NCI-H1436 treated with DMSO at 0.1 percent for 48 hours (cell line): ENCODE results near the gene STAT6.

Source experiments
- DNase-seq: peaks from one replicate; lab custom pipeline; 2025; lab: John Stamatoyannopoulos, UW

Gene STAT6

DNA sequence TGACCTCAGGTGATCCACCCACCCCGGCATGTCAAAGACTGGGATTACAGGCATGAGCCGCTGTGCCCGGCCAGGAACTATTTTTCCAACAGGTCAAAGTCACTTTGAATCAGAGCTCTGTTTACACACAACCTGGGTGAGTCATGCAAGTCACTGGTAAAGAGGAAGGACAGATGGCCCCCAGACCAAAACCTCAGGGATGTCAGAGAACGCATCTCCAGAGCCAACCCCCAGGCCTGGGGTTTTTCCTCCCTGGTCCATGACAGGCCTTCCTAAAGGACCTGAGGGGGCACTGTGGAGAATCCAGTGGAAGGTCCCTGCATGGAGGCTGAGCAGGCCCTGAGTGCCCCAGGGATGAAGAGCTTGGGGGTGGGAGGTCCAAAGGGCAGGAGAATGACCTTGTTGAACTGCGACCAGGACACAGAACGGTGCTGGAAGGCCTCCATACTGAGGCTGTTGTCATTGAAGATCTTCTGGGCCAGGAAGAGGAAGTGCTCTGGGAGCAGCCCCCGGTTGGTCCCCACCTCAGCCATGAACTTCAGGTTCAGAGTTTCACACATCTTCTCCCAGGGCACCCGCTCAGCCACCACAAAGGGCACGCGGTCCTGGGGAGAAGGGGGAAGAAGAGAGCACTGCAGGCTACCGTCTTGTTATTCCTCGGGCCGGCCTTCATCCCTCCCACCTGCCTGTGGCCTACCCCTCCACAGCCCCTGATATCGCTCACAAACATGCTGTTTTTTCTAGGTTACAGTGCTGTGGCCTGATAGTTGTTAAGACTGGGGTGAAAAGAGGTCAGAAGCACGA, 9.1 kb downstream of the STAT6 start:
- no peak for DNase-seq

DNA sequence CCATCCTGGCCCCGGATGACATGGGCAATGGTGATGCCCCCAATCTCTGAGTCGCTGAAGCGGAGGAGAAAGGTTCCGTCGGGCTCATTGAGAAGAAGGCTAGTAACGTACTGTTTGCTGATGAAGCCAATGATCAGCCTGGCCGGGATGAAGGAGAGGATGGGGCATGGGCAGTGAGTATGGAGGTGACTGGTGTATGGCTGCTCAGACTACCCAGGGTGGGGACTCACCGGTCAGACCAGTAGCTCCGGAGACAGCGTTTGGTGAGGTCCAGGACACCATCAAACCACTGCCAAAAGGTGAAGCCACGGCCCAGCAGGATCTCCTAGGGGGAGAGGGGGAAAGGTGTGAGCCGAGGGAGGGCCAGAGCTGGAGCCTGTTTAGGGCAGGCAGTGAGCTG, 11.4 kb downstream of the STAT6 start:
- no peak for DNase-seq

DNA sequence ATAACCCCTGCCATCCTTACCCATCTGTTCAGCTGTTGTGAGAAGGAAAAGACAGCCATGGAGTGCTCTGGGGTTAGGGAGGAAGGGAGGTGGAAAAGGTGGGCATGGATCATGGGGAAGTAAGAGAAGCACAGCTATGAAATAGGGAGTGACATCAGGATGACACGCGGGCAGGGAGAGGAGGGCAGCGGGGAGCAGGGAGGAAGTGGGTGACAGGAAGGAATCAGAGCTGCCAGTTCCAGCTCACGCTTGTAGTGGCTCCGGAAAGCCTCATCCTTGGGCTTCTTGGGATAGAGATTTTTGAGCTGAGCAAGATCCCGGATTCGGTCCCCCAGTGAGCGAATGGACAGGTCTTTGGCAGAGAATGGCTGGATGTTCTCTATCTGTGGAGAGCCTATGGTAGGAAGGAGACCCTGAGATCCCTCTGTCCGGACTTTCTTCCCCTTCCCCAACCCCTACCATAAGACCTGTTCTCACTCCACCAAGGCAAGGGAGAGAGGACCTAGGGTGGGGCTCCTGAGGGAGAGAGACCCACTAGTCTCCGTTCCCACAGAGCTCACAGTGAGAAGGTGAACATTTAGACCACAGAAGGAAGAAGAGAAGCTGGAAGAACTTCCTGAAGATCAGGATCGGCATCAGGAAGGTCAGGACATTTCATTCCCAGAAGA, 12.0 kb downstream of the STAT6 start:
- DNase-seq: no peak

DNA sequence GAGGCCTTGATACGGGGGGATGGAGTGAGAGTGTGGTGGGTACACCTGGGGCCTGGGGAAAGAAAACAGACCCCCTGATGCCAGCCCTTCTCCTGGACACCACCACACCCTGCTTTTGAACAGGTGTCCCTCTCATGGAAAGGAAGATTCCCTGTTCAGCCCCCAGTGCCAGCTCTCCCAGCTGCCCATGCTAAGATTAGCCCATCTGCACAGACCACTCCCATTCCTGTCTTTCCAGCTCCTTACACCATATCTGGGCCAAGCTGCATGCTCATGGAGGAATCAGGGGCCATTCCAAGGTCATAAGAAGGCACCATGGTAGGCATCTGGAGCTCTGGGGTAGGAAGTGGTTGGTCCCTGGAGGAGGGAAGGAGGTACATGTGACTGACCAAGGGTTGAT, 12.6 kb downstream of the STAT6 start:
- no peak for DNase-seq

DNA sequence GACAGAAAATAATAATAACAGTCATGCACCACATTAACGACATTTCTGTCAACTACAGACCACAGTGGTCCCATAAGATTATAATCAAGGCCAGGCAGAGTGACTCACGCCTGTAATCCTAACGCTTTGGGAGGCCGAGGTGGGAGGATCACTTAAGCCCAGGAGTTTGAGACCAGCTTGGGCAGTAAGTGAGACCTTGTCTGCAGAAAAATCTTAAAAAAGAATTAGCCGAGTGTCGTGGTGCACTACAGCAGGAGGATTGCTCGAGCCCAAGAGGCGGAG, 13.7 kb downstream of the STAT6 start:
- DNase-seq: no peak

DNA sequence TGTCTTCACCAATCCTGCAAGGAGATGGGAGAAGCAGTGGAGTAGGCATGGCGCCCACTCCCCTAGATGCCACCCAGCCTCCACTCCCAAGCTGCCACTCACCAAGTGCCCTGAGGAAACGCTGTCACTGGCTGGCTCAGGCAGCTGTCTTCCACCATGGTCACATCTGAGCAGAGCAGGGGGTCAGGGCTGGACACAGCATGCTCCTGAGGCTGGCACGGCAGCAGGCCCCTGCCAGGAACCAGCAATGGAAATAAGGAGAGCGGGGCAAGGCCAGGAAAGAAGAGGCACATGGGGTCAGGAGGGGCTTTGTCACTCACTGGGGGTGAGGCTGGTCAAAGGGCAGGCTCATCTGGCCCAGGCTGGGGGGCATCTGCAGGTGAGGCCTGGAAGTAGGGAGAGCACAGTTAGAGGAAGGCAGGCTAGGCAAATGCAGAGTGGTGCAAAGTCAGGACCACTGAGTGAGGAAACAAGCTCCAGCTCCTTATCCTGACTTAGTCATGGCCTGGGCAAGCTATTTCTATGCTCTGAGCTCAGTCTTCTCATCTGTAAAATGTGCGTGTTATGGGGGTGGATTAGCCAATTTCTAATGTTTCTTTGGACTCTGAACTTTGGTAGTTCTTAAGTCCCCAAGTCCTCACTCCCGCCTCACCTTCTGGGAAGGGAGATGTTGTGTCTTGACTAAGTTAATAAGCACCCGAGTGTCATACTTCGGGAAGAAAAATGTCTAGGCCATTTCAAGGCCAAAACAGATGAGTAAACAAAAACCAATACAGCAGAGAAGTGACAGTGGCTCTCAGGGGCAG, 14.2 kb downstream of the STAT6 start:
- DNase-seq: no peak

DNA sequence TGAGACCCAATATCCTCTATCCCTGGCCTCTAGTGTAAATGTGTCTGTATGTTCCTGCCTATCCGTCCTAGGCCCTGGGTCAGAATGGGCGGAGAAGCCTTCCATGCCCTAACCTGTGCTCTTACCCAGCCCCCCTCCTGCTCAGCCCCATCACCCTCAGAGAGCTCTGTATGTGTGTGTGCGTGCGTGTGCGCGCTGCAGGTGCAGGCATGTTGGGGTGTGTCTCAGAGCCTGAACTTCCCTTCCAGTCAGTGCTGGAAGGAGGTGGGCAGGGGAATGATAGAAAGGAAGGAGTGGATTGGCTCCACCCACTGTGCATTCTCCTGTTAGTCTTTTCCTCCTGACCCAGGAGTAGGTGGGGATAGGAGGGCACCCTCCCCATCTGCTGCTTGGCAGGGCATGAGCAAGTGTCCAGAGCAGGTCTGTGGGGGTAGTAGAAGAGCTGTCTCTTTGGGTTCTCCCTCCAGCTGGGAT, 15.0 kb downstream of the STAT6 start:
- no peak for DNase-seq

DNA sequence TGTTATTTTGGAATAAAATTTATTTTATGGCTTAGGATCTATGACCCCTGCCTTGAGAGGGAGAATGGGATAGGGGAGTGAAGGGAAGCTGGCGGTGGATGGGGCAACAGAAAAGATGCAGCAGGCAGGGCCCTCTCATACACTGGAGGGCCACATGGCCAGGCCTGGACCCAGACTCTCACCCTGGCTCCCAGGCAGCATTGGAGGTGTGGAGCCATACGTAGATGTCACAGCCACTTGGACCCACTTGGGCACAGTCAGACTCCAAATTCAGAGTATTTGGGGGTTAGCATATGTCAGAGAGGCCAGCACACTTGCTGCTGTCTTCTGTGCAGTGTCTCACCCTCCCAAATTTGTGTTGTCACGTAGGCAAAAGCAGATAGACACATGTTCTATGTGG, 15.7 kb downstream of the STAT6 start:
- no peak for DNase-seq

DNA sequence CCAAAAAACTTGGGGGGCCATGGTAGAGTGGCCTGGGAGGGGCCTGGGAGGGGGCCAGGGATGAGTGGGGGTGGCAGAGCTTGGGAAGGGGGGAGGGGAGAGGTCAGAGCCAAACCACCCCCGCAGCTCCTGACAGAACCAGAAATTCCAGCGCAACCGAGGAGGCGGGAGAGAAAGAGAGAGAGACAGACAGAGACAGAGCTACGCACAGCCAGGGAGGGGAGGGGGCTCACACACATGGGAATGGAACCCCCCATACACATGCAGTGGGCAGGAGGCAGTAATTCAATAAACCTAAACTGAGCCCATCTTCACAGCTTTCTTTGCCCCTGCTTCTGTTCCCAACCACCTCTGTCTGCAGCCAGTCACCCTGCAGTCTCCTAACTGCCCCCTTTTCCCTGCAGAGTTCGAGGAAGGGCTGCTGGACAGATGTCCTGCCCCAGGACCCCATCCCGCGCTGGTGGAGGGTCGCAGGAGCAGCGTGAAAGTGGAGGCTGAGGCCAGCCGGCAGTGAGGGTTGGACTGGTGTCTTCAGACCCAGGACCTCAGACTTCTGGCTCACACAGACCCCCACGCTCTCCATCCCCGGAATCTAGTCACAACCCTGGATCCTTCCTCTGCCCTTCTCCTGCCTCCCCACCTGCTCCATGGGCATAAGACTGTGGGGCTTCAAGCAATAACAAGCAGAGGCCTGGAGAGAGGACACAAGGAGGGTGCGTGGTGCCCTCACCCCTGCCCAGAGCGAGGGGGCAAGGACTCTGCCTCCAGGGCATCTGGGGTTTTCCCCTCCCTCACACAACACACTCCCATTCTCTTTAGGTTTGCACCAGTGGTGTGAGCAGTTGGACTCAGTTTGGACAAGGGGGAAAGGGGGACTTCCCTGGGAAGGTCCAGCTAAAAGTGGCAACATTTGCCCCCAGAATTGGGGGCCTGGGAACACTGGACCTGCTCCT, 16.7 kb downstream of the STAT6 start:
- no peak for DNase-seq

DNA sequence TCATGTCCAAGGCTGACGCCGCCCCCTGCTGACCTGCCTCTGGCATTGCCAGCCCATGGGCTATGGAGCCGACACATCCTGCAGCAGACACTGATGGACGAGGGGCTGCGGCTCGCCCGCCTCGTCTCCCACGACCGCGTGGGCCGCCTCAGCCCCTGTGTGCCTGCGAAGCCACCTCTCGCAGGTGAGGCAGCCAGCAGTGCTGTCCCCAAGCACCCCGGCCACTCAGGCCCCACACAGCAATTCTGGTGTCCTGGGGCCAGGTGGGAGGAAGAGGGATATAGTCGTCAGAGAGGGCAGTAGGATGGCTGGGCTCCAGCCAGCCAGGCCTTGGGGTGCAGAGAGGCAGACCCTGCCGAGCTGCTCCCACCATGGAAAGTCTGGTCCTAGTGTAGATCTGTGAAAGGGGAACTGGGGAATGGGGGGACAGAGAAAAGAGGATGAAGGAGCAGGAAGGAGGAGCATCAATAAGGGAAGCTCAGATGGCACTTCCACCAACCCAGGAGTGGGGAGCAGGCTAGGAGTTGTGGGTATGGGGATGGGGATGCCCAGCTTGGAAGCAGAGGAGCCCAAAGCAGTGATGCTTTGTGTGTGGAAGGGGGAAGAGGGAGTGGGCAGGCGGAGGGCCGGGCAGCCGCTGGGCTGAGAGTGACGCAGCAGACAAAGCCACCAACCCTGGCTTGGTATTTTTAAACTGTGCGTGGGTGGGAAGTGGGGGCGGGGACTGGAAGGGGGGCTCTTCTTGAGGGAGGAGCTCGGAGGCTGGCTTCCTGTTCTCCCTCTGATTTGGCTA, 17.6 kb downstream of the STAT6 start:
- no peak for DNase-seq

DNA sequence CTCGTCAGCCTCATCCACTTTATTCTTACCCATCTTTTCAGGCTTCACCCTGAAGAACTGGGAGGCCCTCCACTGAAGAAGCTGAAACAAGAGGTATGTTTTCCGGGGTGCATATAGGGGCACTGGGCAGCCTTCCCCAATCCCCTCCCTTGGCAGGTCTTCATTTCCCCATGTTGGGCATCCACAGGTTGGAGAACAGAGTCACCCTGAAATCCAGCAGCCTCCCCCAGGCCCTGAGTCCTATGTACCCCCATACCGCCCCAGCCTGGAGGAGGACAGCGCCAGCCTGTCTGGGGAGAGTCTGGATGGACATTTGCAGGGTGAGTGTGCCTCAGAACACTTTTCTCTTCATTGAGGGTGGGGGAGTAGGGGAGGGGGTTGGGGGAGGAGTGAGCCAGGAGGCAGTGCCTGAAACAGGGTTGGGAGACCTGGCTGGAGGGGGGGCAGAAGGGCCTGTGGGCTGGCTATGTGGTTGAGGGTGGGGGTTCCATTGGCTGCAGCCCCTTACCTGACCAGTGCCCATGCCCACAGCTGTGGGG, 18.2 kb downstream of the STAT6 start:
- DNase-seq: no peak

DNA sequence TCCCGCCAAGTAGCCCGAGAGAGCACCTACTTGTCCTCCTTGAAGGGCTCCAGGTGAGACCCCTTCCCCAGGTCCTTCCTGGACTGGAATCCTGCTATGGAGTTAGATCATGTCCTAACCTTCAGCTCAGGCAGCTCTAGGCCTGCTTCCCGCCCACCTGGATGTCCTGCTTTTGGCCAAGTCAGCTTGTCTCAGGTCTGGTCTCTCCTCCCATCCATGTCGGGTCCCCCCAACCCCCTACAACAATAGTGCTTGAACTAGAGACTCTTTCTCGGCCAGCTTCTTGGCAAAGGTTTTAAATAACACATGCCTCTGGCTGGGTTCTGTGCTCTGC, 18.7 kb downstream of the STAT6 start:
- no peak for DNase-seq

DNA sequence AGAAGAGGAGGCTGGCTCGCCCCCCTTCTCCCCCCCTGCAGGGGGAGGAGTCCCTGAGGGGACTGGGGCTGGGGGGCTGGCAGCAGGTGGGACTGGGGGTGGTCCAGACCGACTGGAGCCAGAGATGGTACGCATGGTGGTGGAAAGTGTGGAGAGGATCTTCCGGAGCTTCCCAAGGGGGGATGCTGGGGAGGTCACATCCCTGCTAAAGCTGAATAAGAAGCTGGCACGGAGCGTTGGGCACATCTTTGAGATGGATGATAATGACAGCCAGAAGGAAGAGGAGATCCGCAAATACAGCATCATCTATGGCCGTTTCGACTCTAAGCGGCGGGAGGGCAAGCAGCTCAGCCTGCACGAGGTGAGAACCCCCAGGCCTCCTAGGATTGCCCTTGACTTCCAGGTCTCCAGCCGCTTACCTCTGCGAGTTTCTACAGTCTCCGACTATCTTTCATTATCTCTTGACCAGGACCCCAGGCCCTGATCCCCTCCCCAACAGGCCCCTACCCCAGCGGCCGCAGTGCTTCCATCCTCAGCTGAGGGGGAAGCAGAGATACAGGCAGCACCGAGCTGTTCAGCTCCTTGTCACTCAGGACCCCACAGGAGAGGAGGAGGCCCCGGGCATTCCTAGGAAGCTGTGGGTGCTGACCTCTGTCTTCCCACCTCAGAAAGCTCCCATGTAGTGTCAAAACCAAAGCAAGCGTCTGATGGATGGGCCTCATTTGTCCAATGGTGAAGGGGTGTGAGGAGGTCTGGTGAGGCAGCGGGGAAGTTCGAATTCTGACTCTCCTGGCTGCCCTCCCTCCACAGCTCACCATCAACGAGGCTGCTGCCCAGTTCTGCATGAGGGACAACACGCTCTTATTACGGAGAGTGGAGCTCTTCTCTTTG, 19.3 kb downstream of the STAT6 start:
- no peak for DNase-seq

DNA sequence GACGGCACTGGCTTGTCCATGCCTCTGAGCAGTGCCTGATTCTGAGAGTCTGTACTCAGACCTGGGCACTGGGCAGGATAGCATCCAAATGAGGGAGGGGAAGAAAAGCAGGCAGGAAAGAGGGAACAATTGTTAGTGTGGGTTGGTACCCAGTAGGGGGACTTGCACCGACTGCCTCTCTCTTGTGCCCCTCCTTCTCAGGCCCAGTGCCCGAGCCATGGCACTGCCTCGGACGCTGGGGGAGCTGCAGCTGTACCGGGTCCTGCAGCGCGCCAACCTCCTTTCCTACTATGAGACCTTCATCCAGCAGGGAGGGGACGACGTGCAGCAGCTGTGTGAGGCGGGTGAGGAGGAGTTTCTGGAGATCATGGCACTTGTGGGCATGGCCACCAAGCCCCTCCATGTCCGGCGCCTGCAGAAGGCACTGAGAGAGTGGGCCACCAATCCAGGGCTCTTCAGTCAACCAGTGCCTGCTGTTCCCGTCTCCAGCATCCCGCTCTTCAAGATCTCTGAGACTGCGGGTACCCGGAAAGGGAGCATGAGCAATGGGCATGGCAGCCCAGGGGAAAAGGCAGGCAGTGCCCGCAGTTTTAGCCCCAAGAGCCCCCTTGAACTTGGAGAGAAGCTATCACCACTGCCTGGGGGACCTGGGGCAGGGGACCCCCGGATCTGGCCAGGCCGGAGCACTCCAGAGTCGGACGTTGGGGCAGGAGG, 20.1 kb downstream of the STAT6 start:
- DNase-seq: no peak

DNA sequence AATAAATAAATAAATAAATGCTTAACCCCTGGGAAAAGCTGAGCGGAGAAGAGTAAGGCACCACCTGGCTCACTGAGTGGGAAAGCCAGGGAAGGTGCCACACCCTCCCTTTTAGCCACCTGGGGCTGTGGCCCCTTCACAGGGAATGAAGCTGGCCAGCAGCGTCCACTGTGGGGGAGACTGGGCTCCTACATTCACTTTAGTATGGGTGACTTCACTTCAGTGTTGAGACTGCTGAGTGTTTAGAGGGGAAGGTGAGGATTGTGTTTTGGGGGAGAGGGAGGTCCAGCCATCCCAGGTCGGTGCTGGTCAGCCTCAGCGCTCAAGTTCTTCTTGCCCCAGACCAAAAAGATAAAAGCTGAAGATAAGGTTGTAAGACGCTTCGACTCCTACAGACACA, 20.7 kb downstream of the STAT6 start:
- DNase-seq: no peak

DNA sequence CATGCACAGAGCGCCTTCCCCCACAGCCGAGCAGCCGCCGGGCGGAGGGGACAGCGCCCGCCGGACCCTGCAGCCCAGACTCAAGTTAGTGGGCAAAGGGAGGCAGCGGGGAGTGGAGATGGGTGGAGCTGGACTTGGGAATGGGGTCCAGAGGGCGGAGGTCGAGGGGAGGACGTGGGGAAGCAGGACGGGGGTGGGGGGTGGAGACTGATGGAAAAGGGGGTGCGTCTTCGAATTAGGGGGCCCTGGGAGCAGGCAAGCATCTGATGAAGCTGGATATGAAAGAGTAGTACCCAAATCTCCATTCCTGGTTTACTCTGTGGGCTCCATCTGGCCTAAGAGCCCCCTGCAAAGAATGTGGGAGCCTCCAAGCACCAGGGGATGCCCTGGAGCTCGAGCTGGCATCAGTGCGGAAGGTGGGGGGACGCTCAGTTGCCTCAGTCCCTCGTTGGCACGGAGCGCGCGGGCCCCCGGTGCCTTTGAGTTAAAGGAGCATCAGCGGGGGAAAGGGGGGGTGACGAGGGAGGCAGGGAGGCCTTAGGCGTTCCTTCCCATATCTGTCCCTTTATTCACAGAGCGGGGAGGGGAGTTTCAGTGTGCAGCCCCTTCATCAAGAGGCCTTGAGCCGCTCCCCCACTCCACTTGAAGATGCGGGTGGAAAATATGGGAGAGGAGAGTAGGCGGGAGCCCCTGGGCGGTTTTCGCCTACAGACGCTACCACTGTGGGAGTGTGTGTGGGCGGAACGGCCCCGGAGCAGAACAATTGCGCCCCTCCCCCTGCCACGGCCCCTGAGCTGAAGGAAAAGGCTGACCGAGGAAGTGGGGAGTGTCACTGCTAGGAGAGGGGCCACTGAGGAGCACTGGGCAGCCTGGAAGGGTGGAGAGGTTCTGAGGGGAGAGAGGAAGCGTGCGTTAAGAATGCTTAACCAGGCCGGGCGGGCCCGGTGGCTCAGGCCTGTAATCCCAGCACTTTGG, 21.6 kb downstream of the STAT6 start:
- no peak for DNase-seq

DNA sequence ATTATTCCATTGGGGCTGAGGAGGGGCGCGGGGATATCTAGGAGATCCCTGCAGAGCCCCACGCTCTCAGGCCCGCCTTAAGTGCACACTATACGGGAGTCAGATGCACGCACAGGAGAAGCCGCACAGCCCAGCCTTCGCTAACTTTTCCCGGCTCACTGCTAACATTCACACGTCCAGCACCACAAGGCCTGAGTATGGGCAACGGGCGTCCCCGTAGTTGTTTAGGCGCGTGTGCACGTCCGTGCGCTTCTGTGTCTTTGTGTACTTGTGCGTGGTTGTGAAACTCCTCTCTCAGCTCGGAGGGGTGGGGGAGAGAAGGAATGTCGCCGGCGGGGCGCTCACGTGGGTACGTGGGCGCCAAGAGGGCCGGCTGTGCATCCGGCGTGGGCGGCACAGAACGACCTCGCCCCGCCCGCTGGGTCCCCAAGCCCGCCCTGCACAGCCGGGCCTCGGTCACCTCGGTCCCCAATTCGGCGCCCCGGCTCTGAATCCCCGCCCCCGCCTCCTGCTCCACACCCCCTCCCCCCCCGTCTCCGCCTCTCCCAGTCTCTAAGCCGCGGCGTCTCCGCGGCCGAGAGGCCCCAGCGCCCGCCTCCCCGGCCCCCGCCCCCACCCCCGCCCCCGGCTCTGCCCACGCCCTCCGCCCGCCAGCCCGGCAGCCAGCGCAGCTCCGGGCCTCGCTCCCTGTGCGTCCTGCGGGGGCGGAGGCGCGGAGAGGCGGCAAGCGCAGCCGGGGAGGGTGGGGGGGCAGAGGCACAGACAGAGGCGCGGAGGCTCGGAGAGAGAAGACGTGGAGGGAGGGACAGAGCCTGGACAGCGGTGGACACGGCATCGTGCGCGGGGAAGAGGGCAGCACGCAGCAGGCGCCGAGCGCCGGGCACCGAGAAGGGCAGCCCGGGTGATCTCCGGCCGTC, 22.6 kb downstream of the STAT6 start, which contains the start of gene NAB2:
Gene NAB2 (plus strand): TSS at position 761 of the 917 bp plus-strand sequence. CDS start 158 bp downstream, outside the sequence.
- peak; percentile 58 for DNase-seq
